Central memory CD8-positive, alpha-beta T cell (primary cell): ENCODE measurements around the gene LHX1.
A peak's percentile ranks its signal among the peaks of the same experiment; 100 is the strongest.

ENCODE experiments used
- ATAC-seq: fragments of 150-1000 bp; cut with Tn5 transposase; replicated peaks from 2 replicates; pipeline ENCODE4 v1.10.0; 2022; ENCODE audit warnings: mild to moderate bottlenecking, moderate FRiP score, moderate number of reproducible peaks; ENCODE audit not compliant: poor library complexity, severe bottlenecking; ENCODE audit errors: extremely low read depth
- DNase-seq, 2 donors: peaks; one replicate each; pipeline ENCODE4 v3.0.0; 2021; ENCODE audit warnings: low spot score in 2 of 2
- H3K27ac Mint-ChIP-seq: one replicate; pipeline ENCODE4 v1.8.0; 2022; ENCODE audit warnings: low read depth, mild to moderate bottlenecking, moderate library complexity, mixed read lengths
- H3K27me3 Mint-ChIP-seq: one replicate; pipeline ENCODE4 v1.8.0; 2022; ENCODE audit warnings: mixed read lengths
- H3K36me3 Mint-ChIP-seq: one replicate; pipeline ENCODE4 v1.8.0; 2022; ENCODE audit warnings: mild to moderate bottlenecking, moderate library complexity, mixed read lengths; ENCODE audit not compliant: insufficient read depth
- H3K4me1 Mint-ChIP-seq: one replicate; pipeline ENCODE4 v1.8.0; 2022; ENCODE audit warnings: mixed read lengths
- H3K4me3 Mint-ChIP-seq: one replicate; pipeline ENCODE4 v1.8.0; 2022; ENCODE audit warnings: mild to moderate bottlenecking, moderate library complexity, mixed read lengths
- H3K9me3 Mint-ChIP-seq: one replicate; pipeline ENCODE4 v1.8.0; 2022; ENCODE audit warnings: mixed read lengths

Gene LHX1

DNA sequence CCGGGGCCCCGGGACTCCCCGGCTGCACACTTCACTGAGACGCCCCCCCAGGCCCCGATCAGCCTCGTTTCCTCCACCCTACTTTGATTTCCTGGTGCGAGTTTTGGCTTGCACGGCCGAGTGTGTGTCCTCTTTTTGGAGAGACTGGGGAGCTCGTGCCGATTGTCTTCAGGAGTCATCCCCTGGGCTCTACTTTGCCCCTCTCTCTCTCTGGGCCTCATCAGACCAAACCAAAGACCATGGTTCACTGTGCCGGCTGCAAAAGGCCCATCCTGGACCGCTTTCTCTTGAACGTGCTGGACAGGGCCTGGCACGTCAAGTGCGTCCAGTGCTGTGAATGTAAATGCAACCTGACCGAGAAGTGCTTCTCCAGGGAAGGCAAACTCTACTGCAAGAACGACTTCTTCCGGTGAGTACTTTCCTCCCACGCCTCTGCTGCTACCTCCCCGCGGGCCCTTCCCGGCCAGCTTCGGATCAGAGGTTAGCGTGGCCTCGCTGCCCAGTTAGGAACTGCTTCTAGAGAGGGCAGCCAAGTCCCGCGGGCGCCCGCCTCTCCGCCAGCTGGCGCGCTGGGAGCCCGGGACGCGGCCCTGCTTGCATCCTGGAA lies 787 bp downstream of the LHX1 start:
- ATAC-seq (no peak), DNase-seq (no peak)
- peak overlapping the region; percentile 68 for H3K27ac Mint-ChIP-seq

DNA sequence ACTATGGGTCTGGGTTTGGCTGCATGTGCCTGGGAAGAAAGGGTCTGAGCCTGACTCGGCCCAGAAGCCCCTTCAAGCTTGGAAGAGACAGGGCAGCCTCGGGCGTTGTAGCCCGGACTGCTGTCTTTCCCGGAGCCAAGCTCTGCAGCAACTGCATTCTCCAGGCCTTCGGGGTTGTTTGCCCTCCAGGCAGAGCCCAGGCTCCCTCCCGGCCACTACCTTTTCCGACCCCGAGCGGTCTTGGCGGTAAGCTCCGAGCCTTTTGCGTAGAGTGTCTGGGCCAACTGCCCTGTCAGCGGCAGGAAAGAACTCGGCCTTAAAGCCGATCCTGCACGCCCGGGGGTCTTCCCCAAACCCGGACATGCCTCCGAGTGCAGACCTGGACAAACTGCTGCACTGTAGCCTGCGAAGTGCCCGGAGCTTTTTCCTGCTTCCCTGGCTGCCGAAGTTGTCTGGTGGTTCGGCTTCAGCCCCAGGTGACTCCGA lies 1.3 kb downstream of the LHX1 start:
- H3K36me3 Mint-ChIP-seq, result peaks cover 37% of the 10 kb centered on the region
- H3K4me3 Mint-ChIP-seq, result peak overlapping the region; percentile 80
- DNase-seq (no peak), ATAC-seq (no peak)
- no peaks in the 10 kb centered on the region for H3K9me3 Mint-ChIP-seq
- peaks cover 60% of the 10 kb centered on the region for H3K4me1 Mint-ChIP-seq
- H3K27ac Mint-ChIP-seq, result peak overlapping the region; percentile 53
- peaks cover 91% of the 10 kb centered on the region for H3K27me3 Mint-ChIP-seq

More for the DNA sequence above, 787 bp downstream of the LHX1 start:
- H3K9me3 Mint-ChIP-seq, result no peaks in the 10 kb centered on the region
- peaks cover 35% of the 10 kb centered on the region for H3K36me3 Mint-ChIP-seq
- H3K27me3 Mint-ChIP-seq, result peaks cover 91% of the 10 kb centered on the region
- H3K4me3 Mint-ChIP-seq, result peak overlapping the region; percentile 80
- peaks cover 63% of the 10 kb centered on the region for H3K4me1 Mint-ChIP-seq

DNA sequence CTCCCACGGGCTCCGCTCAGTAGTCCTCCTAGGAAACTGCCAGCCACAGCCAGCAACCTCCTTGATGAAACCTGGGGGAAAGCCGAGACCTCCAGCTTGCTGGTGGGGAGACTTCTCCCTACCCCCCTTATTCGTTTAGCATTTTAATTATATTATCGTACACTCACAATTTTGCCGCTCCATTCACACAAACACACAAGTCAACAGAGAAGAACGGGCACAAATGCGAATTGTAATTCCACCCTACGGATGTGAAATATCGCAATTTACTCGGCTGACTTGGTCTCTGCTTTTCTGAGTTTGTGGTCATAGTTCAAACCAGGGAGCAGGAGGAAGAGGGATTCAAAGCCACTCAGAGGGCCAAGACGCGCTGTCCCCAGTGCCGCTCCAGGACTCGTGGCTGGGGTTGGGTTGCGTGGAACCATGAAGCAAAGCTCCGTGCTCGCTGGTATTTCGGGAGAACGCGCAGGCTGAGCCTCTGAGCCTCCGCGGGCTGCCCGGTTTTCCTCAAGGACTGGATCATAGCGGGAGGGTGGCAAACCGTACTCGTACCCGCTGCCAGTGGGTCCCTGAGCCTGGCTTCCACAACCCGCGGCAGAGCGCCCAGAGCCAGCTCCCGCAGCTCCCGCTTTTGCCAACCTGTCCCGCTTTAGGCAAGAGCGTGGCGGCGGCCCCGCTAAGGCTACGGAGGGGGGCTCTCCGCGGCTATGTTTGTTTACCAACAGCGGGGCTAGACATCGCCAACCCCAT lies 2.0 kb downstream of the LHX1 start:
- Mint-ChIP-seq H3K4me1 (peaks cover 58% of the 10 kb centered on the region), H3K27me3 (peaks cover 91% of the 10 kb centered on the region), H3K4me3 (peak overlapping the region; percentile 80), H3K9me3 (no peaks in the 10 kb centered on the region), H3K27ac (peak overlapping the region; percentile 53), H3K36me3 (peaks cover 38% of the 10 kb centered on the region)
- ATAC-seq, result no peak
- DNase-seq, result no peak

DNA sequence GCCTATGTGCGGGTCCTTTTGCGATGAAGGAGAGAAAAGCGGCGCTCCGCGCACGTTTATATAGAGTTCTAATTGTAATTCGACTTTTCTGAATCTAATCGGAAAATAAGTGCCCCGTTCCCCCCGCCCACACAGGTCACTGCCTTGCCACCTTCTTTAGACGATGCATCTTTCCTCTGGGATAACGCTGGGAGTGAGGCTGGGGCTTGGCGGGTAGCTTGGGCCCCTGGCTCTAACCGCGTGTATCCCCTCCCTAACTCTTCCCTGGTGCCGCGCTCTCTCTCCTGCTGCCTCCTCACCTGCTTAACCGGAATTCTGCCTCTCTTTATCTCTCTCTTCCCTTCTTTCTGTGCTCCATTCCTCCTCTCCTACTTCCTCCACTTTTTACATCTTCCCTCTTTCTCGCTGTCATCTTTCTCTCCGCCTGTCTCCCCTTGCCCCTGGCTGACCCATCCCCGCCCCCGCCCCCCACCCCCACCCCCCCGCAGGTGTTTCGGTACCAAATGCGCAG lies 2.6 kb downstream of the LHX1 start:
- Mint-ChIP-seq H3K9me3 (no peaks in the 10 kb centered on the region), H3K4me3 (peak overlapping the region; percentile 8), H3K27me3 (peaks cover 91% of the 10 kb centered on the region), H3K27ac (peak overlapping the region; percentile 47), H3K36me3 (peaks cover 37% of the 10 kb centered on the region), H3K4me1 (peaks cover 55% of the 10 kb centered on the region)
- DNase-seq (no peak), ATAC-seq (no peak)

DNA sequence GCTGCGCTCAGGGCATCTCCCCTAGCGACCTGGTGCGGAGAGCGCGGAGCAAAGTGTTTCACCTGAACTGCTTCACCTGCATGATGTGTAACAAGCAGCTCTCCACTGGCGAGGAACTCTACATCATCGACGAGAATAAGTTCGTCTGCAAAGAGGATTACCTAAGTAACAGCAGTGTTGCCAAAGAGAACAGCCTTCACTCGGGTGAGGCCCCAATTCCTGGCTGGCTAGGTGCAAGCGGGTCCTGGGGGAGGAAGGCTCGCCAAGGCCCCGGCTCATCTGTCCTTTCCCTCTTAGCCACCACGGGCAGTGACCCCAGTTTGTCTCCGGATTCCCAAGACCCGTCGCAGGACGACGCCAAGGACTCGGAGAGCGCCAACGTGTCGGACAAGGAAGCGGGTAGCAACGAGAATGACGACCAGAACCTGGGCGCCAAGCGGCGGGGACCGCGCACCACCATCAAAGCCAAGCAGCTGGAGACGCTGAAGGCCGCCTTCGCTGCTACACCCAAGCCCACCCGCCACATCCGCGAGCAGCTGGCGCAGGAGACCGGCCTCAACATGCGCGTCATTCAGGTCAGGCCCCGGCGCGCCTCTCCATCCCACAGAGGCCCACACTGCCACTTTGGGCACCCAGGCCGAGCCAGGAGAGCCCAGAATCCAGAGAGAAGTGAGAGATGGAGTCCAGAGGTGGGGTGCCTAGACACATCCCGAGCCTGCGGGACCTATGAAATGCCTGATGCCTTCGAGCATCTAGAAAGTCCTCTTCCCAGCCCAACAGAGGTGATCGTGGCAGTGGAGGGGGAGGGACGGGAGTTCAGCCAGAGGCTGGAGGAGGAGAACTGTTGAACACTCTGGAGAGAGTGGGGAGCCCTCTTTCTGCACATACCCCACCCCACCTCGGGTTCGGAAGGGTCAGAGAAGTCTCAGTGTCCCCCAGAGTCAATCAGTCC lies 3.3 kb downstream of the LHX1 start:
- Mint-ChIP-seq H3K27ac (peak overlapping the region; percentile 47), H3K27me3 (peaks cover 91% of the 10 kb centered on the region), H3K4me3 (peak overlapping the region; percentile 31), H3K36me3 (peaks cover 32% of the 10 kb centered on the region), H3K9me3 (no peaks in the 10 kb centered on the region), H3K4me1 (peaks cover 48% of the 10 kb centered on the region)
- DNase-seq, result no peak
- no peak for ATAC-seq

DNA sequence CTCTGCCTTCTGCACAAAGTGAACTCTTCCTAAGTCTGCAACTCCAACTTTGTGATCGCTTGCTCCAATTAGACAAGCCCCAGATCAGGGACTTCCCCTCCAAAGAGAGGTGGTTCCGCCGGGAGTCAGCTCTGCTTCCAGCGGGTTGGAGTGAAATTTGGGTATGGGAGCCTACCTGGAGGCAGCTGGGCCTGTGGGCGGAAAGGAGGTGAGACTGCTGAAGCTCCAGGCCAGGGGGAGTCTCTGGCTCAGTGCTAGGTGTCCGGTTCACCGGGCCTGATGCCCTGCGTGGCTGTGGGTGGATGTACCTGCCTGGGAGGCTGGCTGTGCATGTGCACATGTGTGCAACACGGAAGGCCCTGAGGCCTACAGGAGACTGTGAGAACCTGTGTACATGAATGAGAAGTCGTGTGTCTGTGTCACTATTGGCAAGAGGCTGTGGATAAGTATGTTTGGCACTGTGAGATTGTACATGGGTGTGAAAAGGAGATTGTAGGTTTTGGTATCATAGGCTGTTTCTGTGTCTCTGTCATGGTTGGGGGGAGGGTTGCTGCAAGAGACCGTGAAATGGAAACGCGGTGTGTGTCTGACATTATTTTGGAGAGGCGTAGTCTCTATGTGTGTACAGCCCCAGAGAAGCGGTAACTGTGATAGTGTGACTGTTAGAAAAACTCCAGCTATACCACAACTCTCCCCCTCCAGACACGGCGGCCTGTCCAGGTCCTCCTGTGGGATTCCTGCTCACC lies 4.2 kb downstream of the LHX1 start:
- no peak overlapping the region for H3K27ac Mint-ChIP-seq
- peaks cover 41% of the 10 kb centered on the region for H3K4me1 Mint-ChIP-seq
- H3K9me3 Mint-ChIP-seq, result no peaks in the 10 kb centered on the region
- DNase-seq (no peak), ATAC-seq (no peak)
- peak overlapping the region; percentile 31 for H3K4me3 Mint-ChIP-seq
- peaks cover 89% of the 10 kb centered on the region for H3K27me3 Mint-ChIP-seq
- H3K36me3 Mint-ChIP-seq, result peaks cover 28% of the 10 kb centered on the region

DNA sequence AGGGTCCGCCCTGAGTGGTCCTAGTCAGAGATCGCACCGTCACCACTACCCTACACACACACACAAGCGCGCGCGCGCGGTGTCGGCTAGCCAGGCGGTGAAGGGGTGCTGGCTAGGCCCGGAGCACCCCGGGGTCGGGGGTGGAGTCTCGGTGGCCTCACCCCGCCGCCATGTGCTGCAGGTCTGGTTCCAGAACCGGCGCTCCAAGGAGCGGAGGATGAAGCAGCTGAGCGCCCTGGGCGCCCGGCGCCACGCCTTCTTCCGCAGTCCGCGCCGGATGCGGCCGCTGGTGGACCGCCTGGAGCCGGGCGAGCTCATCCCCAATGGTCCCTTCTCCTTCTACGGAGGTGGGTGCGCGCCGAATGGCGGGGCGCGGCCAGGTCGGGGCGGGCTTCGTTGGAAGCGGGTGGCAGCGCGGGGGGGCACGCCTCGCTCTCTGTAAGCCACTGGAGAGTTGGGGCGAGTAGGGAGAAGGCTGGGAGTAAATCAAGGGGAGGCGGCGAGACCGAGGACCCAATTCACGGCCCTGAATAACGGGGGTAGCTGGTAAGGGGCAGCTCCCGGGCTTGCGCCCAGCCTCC lies 4.8 kb downstream of the LHX1 start:
- Mint-ChIP-seq H3K27ac (no peak overlapping the region), H3K9me3 (no peaks in the 10 kb centered on the region)
- no peak for ATAC-seq

DNA sequence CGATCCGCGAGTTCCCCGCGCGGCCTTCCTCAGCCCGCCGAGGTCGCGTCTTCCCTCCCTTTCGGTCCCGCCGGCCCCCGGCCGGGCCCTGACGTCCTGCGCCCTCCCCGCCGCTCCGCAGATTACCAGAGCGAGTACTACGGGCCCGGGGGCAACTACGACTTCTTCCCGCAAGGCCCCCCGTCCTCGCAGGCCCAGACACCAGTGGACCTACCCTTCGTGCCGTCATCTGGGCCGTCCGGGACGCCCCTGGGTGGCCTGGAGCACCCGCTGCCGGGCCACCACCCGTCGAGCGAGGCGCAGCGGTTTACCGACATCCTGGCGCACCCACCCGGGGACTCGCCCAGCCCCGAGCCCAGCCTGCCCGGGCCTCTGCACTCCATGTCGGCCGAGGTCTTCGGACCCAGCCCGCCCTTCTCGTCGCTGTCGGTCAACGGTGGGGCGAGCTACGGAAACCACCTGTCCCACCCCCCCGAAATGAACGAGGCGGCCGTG lies 5.4 kb downstream of the LHX1 start:
- DNase-seq, result no peak
- H3K27ac Mint-ChIP-seq, result no peak overlapping the region
- peaks cover 86% of the 10 kb centered on the region for H3K27me3 Mint-ChIP-seq
- ATAC-seq, result no peak
- H3K4me1 Mint-ChIP-seq, result peaks cover 32% of the 10 kb centered on the region
- no peak overlapping the region for H3K4me3 Mint-ChIP-seq
- H3K9me3 Mint-ChIP-seq, result no peaks in the 10 kb centered on the region
- H3K36me3 Mint-ChIP-seq, result peaks cover 19% of the 10 kb centered on the region

More for the DNA sequence above, 4.8 kb downstream of the LHX1 start:
- Mint-ChIP-seq H3K4me3 (peak overlapping the region; percentile 31), H3K4me1 (peaks cover 38% of the 10 kb centered on the region), H3K36me3 (peaks cover 24% of the 10 kb centered on the region), H3K27me3 (peaks cover 89% of the 10 kb centered on the region)
- DNase-seq, result no peak

DNA sequence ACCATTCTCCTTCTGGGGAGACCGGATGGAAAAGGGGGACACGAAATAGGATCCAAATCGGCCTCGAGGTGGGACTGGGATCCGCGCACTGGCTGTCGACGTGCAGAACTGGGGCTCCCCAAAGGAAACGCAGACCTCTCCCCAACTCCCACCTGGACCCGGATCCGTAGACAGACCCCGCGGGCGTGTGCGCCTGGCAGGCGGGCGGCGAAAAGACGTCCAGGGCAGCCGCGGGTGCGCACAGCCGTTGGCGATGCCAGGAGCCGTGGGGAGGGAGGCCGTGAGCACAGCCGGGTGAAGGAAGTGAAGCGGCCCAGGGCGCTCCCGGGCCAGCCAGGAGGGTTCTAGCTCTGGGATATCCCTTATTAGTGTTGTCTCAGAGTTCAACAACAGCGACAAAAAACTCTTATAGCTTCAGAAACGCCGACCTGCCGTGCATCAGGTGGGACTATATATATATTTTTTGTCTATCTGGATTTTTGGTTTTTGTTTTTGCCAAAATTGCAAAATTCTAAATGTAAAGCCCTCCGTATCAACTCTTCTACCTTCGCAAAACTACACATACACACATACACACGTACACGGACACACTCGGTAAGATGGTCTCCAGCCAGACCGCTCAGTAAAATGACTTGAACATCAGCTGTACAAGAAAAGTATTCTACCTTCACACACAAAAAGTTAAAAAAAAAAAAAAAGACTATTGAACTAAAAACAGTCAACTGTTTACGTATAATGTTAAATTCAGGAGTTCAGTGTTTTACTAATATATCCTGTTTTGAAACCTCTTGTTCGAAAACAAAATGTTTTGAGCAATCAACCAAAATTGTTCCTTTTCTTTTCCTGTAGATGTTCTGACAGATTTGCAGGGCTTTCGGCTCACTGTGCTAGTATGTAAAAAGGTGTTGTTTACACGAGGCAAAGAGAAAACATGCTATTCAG lies 6.2 kb downstream of the LHX1 start:
- H3K27ac Mint-ChIP-seq, result peak overlapping the region; percentile 58
- H3K27me3 Mint-ChIP-seq, result peaks cover 78% of the 10 kb centered on the region
- peaks cover 20% of the 10 kb centered on the region for H3K36me3 Mint-ChIP-seq
- DNase-seq, result no peak
- H3K4me3 Mint-ChIP-seq, result peak overlapping the region; percentile 25
- no peak for ATAC-seq
- no peaks in the 10 kb centered on the region for H3K9me3 Mint-ChIP-seq
- peaks cover 32% of the 10 kb centered on the region for H3K4me1 Mint-ChIP-seq

DNA sequence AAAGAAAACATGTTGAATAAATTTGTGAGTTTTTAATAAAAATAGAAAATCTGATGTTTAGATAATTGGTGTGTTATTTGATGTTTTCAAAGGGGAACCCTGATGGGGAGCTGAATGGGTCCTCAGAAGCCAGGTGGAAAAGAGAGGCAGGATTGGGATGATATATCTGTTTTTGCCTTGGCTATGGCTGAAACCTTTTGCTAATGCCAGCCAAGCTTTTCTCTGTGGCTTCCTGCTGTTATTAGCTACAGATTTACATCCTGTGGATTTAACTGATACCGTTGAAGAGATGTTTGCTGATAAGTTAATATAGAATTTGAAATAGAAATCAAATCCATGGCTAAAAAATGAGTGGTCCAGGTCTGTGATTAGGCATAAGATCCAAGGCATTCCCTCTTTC lies 7.3 kb downstream of the LHX1 start:
- Mint-ChIP-seq H3K4me1 (peaks cover 34% of the 10 kb centered on the region), H3K27ac (no peak overlapping the region), H3K9me3 (no peaks in the 10 kb centered on the region), H3K36me3 (peaks cover 22% of the 10 kb centered on the region), H3K27me3 (peaks cover 68% of the 10 kb centered on the region), H3K4me3 (no peak overlapping the region)
- DNase-seq (no peak), ATAC-seq (no peak)

DNA sequence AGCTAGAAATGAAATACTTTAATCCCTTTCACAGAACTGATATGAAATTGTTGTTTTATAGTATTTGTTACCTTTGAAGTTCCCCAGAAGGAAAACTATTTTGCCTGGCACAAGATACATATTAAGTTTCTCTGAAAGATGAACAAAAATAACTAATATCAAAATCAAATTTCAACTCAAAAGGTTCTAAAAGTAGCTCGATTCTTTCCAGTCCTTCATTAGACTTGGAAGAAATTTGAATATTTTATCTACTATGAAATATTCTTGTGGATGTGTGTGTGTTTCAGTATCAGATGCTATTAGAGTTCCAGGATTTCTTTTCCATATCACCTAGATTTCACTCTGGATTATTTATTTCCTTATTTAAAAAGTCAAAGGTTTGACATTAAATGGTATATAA lies 7.9 kb downstream of the LHX1 start:
- Mint-ChIP-seq H3K4me3 (no peak overlapping the region), H3K27ac (no peak overlapping the region), H3K9me3 (no peaks in the 10 kb centered on the region), H3K36me3 (peaks cover 22% of the 10 kb centered on the region), H3K4me1 (peaks cover 34% of the 10 kb centered on the region), H3K27me3 (peaks cover 62% of the 10 kb centered on the region)
- DNase-seq (no peak), ATAC-seq (no peak)
